Esophagus squamous epithelium (tissue), 5 donors: Measurements from ENCODE around the gene PRKCB. TPM values are rescaled to one million over a fixed set of nuclear protein-coding genes. Genes with fewer than 3 reads are reported as not detected.

ENCODE experiments used
- DNase-seq: peaks from one replicate; lab custom pipeline; 2025; lab: John Stamatoyannopoulos, UW
- H3K27ac ChIP-seq, 4 donors: fragments of 200-600 bp; sonication (generic); one replicate each; pipeline ENCODE4 v1.5.1; 2016 to 2019; ENCODE audit warnings: mild to moderate bottlenecking in 1 of 4
- H3K27me3 ChIP-seq, 4 donors: fragments of 200-600 bp; sonication (generic); 1 replicate in 3 of 4; 2 replicates in 1 of 4; pipeline versions ENCODE4 v1.5.1 to v1.6.0; 2017 to 2021; ENCODE audit warnings: antibody characterized with exemption in 1 of 4
- H3K36me3 ChIP-seq, 3 donors: fragments of 200-600 bp; sonication (generic); one replicate each; pipeline ENCODE4 v1.5.1; 2016 to 2019
- H3K4me1 ChIP-seq, 3 donors: fragments of 200-600 bp; sonication (generic); one replicate each; pipeline ENCODE4 v1.5.1; 2017 to 2019
- H3K4me3 ChIP-seq, 4 donors: fragments of 200-600 bp; sonication (generic); 1 replicate in 3 of 4; 2 replicates in 1 of 4; pipeline ENCODE4 v1.5.1; 2016 to 2019; ENCODE audit warnings: mild to moderate bottlenecking in 2 of 4, moderate library complexity in 1 of 4
- H3K9me3 ChIP-seq, 3 donors: fragments of 200-600 bp; sonication (generic); one replicate each; pipeline ENCODE4 v1.5.1; 2016 to 2019
- CTCF ChIP-seq, 6 experiments: fragments of 450-650 bp in 4 of 6; fragments of 200-600 bp in 2 of 6; sonication (generic) in 2 of 6; IDR thresholded peaks; one replicate each; pipeline ENCODE4 v1.5.1; 2016 to 2019; ENCODE audit warnings: antibody characterized with exemption in 6 of 6, mild to moderate bottlenecking in 4 of 6, moderate library complexity in 4 of 6
- POLR2A ChIP-seq, 4 donors: fragments of 450-650 bp; IDR thresholded peaks; one replicate each; pipeline ENCODE4 v1.6.1; 2017; ENCODE audit warnings: antibody characterized with exemption in 4 of 4, mild to moderate bottlenecking in 4 of 4, moderate library complexity in 3 of 4
- WGBS, 2 donors: methylation state at CpG; one replicate each; pipeline ENCODE4 v1.1.5; 2018; 5-methylcytosine and 5-hydroxymethylcytosine counted together
- intact Hi-C: fragments of 100-400 bp; cut with DNase I; formaldehyde crosslinking; loops from one replicate; pipeline ENCODE4 v1.15.0; 2022
- total RNA-seq, 4 donors: library from RNA; depleted of rRNA; stranded (reverse); fragments of >200 nt; gene quantifications; one replicate each; pipeline ENCODE4 v1.1.0, GENCODE V29; 2016
- donor health status: DM: yes; HTN: yes; CAD: no.

Gene PRKCB
- total RNA-seq, 4 donors from 2014 or later, result 0.38 to 4.0 (median 1.7) TPM

- Histone ChIP-seq H3K4me1 (peaks cover 0 to 31% (median 20%) of the 10 kb centered on the region in 3 donors), H3K36me3 (no peaks in the 10 kb centered on the region), H3K27me3 (peaks cover 5 to 60% (median 8%) of the 10 kb centered on the region in 4 donors), H3K4me3 (no peak overlapping the region), H3K9me3 (peaks cover 0 to 10% (median 0%) of the 10 kb centered on the region in 3 donors), H3K27ac (no peak overlapping the region)
- intact Hi-C loops, result no loop called here
- TF ChIP-seq POLR2A (IDR thresholded peaks at IDR 0.05) (no peak), CTCF (IDR thresholded peaks at IDR 0.05) (no peak)
- WGBS, 2 donors, result 82 to 92% methylated on average over 2 of the region's 2 CpGs
- DNase-seq, result no peak
These were observed 2.3 kb upstream of the PRKCB start for GRCh38 chr16:23833504-23833903.

- no peaks in the 10 kb centered on the region for H3K36me3 ChIP-seq
- H3K9me3 ChIP-seq, result peaks cover 0 to 9% (median 0%) of the 10 kb centered on the region in 3 donors
- H3K4me1 ChIP-seq, result peaks cover 0 to 31% (median 20%) of the 10 kb centered on the region in 3 donors
- no peak overlapping the region for H3K27ac ChIP-seq
- 52 to 63% methylated on average over 7 of the region's 7 CpGs for WGBS, 2 donors
- intact Hi-C loops, result no loop called here
- H3K27me3 ChIP-seq, result peaks cover 5 to 65% (median 8%) of the 10 kb centered on the region in 4 donors
- H3K4me3 ChIP-seq, result no peak overlapping the region
- no peak for DNase-seq
- TF ChIP-seq CTCF (IDR thresholded peaks at IDR 0.05) (no peak), POLR2A (IDR thresholded peaks at IDR 0.05) (no peak)
These were observed 1.7 kb upstream of the PRKCB start for GRCh38 chr16:23833960-23834685.

GRCh38 chr16:23836078-23836403 is 258 bp downstream of the PRKCB start:
- H3K36me3 ChIP-seq, result no peaks in the 10 kb centered on the region
- peaks cover 5 to 81% (median 8%) of the 10 kb centered on the region in 4 donors for H3K27me3 ChIP-seq
- H3K4me1 ChIP-seq, result peaks cover 0 to 31% (median 20%) of the 10 kb centered on the region in 3 donors
- TF ChIP-seq POLR2A (IDR thresholded peaks at IDR 0.05) (no peak), CTCF (IDR thresholded peaks at IDR 0.05) (no peak)
- H3K27ac ChIP-seq, result peak overlapping the region in 1 of 4 donors; percentile 21
- DNase-seq, result no peak
- WGBS, 2 donors, result 0% methylated on average over 4 of the region's 45 CpGs; no CpG with 5 or more reads in 1 of the 2 donors
- no peaks in the 10 kb centered on the region for H3K9me3 ChIP-seq
- H3K4me3 ChIP-seq, result peak overlapping the region; percentile 21 to 67 (median 45)
- intact Hi-C loops, result no loop called here

- intact Hi-C loops, result no loop called here
- Histone ChIP-seq H3K27ac (peak overlapping the region in 1 of 4 donors; percentile 21), H3K4me1 (peaks cover 0 to 31% (median 20%) of the 10 kb centered on the region in 3 donors), H3K27me3 (peaks cover 5 to 83% (median 8%) of the 10 kb centered on the region in 4 donors), H3K36me3 (no peaks in the 10 kb centered on the region), H3K4me3 (peak overlapping the region; percentile 21 to 67 (median 45)), H3K9me3 (no peaks in the 10 kb centered on the region)
- DNase-seq, result no peak
- 4 to 5% methylated on average over 19 to 31 of the region's 63 CpGs for WGBS, 2 donors
- TF ChIP-seq CTCF (IDR thresholded peaks at IDR 0.05) (no peak), POLR2A (IDR thresholded peaks at IDR 0.05) (no peak)
These were observed 875 bp downstream of the PRKCB start for GRCh38 chr16:23836404-23837311.
